Activated naive CD8-positive, alpha-beta T cell treated with anti-CD3 and anti-CD28 coated beads, Interleukin-2, amount 50 U/mL, for 24 hours (primary cell): ENCODE results near the gene IL6ST.

Experiments
- ATAC-seq: fragments of 150-1000 bp; cut with Tn5 transposase; one replicate; pipeline ENCODE4 v1.10.0; 2021
- DNase-seq: peaks from one replicate; pipeline ENCODE4 v3.0.0; 2021
- H3K27ac Mint-ChIP-seq: one replicate; pipeline ENCODE4 v1.8.0; 2021; ENCODE audit warnings: mild to moderate bottlenecking, mixed read lengths
- H3K27me3 Mint-ChIP-seq: one replicate; pipeline ENCODE4 v1.8.0; 2021; ENCODE audit warnings: mixed read lengths
- H3K36me3 Mint-ChIP-seq: one replicate; pipeline ENCODE4 v1.8.0; 2021; ENCODE audit warnings: low read depth, mixed read lengths
- H3K4me1 Mint-ChIP-seq: one replicate; pipeline ENCODE4 v1.8.0; 2021; ENCODE audit warnings: mixed read lengths
- H3K4me3 Mint-ChIP-seq: one replicate; pipeline ENCODE4 v1.8.0; 2021; ENCODE audit warnings: mild to moderate bottlenecking, moderate library complexity, mixed read lengths
- H3K9me3 Mint-ChIP-seq: one replicate; pipeline ENCODE4 v1.8.0; 2021; ENCODE audit warnings: mixed read lengths

Gene IL6ST

DNA sequence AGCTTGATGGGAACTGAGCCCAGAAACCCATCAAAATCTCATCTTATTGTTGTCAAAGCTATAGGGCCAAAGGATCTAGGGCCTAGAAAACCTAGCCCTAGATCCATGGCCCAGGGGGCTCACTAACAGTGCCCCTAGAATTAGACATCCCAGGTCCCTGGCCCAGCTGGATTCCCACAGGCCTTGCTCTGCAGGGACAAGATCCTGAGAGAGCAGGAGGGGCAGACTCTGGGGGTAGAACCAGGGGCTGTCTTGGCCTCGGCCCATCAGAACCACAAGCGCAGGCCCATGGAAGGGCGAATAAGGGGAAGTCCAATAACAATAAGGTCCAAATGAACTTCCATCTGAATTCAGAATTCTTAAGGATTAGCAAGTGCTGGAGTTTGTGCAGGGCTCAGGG, 69.6 kb downstream of the IL6ST start:
- Mint-ChIP-seq H3K36me3 (no peaks in the 10 kb centered on the region), H3K27me3 (peaks cover 3% of the 10 kb centered on the region), H3K4me3 (no peak overlapping the region), H3K4me1 (peaks cover 12% of the 10 kb centered on the region), H3K27ac (no peak overlapping the region), H3K9me3 (no peaks in the 10 kb centered on the region)
- DNase-seq (no peak), ATAC-seq (no peak)

DNA sequence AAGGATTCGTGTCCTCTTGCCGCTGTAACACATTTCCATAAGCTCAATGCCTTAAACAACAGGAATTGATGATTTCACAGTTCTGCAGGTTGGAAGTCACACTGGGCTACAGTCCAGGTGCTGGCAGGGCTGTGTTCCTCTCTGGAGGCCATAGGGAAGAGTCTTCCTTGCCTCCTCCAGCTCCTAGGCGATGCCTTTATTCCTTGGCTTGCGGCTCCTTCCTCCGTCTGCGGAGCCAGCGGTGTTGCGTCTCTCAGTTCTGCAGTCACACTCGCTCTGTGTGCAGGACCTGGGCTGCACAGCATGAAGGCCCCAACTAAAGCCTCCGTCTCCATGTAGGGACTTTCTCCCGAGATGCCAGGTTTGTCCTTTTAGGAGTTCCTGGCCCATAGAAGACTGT, 70.0 kb downstream of the IL6ST start:
- no peak for ATAC-seq
- Mint-ChIP-seq H3K27ac (no peak overlapping the region), H3K27me3 (peaks cover 3% of the 10 kb centered on the region), H3K4me3 (no peak overlapping the region), H3K4me1 (peaks cover 13% of the 10 kb centered on the region), H3K9me3 (no peaks in the 10 kb centered on the region), H3K36me3 (no peaks in the 10 kb centered on the region)
- no peak for DNase-seq

DNA sequence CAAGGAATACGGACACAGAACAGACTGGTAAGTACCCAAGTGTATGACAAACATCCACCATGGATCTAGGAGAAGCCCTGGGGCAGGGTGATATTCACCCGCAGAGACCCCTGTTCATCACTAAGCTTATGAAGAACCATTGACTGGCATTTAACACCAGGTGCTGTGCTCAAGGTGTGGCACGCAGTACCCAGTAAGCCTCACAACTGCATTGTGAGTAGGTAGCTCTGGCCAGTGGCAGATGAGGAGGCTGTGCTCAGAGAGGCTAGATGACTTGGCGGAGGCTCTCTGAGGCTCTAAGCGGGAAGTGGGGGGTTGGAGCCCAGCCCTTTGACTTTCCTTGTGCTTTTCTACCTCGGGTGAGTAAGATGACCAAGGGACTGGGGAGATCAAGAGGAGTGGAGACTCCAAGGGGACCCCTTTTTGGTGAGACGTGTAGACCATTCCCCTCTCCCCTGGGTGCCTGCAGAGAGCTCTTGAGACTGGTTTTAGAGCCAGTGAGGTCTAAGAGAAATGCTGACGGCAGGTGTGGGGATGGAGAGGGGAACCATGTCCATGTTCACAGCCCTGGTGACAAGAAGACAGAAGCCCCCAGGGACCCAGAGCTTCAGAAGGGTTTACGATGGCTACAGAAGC, 70.8 kb downstream of the IL6ST start:
- peaks cover 3% of the 10 kb centered on the region for H3K27me3 Mint-ChIP-seq
- DNase-seq (no peak), ATAC-seq (no peak)
- H3K4me1 Mint-ChIP-seq: peaks cover 18% of the 10 kb centered on the region
- no peak overlapping the region for H3K27ac Mint-ChIP-seq
- peak overlapping the region; percentile 82 for H3K4me3 Mint-ChIP-seq
- H3K9me3 Mint-ChIP-seq: no peaks in the 10 kb centered on the region
- no peaks in the 10 kb centered on the region for H3K36me3 Mint-ChIP-seq

DNA sequence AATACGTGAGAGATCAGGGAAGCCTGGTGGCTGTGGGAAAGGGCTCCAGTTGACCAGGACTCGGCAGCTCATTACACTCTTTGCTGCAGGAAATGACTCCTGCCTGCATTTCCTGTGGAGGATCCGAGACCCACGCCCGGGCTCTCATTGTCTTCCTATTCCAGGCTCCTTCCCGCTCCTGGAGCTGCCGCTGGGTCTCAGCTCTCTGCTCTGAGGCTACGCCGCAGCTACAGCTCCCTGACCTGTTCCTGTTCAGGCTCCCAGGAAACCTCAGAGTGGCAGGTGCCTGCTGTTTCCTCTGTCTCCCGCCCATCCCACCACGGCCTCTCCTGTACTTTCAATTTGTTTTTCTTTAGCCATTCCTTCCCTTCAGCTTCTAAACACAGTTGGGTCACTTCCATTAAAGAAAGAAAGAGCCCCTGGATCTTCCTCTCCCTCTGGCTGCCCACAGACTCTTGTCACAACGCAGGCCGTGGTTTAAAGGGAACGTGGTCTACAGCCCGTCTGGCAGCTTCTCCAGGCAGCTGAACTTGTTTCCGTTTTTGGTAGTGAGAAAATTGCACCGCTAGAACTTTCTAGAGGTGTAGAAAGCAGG, 71.5 kb downstream of the IL6ST start:
- ATAC-seq (no peak), DNase-seq (no peak)
- H3K4me1 Mint-ChIP-seq: peaks cover 20% of the 10 kb centered on the region
- H3K36me3 Mint-ChIP-seq: no peaks in the 10 kb centered on the region
- H3K27ac Mint-ChIP-seq: peak overlapping the region; percentile 88
- H3K27me3 Mint-ChIP-seq: peaks cover 3% of the 10 kb centered on the region
- H3K9me3 Mint-ChIP-seq: no peaks in the 10 kb centered on the region
- H3K4me3 Mint-ChIP-seq: peak overlapping the region; percentile 82

DNA sequence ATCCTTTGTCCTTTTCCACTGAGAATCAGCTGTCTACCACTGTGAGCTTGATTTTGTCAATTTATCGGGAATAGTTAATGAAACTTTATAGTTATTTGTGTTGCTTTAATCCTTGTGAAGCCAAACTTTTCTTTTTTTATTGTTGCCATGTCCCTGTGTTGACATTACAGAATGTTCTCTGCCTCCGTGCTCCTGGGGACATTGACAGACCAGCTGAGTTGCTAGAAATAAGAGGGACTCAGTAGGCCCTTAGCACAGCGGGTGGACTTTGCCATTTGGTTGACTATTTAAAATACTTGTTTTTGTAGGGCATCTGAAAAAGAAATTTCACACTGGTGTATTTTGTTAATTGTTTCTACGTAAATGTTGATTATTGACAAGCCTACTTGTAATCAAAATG, 73.1 kb downstream of the IL6ST start:
- H3K27ac Mint-ChIP-seq: no peak overlapping the region
- H3K36me3 Mint-ChIP-seq: no peaks in the 10 kb centered on the region
- H3K27me3 Mint-ChIP-seq: peaks cover 3% of the 10 kb centered on the region
- no peak overlapping the region for H3K4me3 Mint-ChIP-seq
- ATAC-seq (no peak), DNase-seq (no peak)
- no peaks in the 10 kb centered on the region for H3K9me3 Mint-ChIP-seq
- peaks cover 29% of the 10 kb centered on the region for H3K4me1 Mint-ChIP-seq

DNA sequence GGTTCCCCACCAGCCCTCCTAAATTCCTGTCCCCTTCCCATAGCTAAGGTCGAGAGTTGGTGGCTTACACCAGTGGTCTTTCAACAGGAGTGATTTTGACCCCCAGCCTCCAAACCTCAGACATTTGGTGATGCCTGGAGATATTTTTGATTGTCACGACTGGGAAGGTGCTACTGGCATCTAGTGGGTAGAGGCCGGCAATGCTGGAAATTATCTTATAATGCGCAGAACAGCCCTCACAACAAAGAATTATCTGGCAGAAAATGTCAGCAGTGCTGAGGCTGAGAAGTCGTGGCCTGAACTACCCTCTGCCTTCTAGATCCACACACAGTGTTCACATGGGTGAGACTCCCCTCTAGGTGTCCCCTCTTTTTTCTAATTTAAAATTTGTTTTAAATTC, 74.0 kb downstream of the IL6ST start:
- Mint-ChIP-seq H3K9me3 (no peaks in the 10 kb centered on the region), H3K36me3 (no peaks in the 10 kb centered on the region), H3K4me1 (peaks cover 30% of the 10 kb centered on the region), H3K27ac (no peak overlapping the region), H3K27me3 (peaks cover 3% of the 10 kb centered on the region), H3K4me3 (no peak overlapping the region)
- DNase-seq (no peak), ATAC-seq (no peak)

DNA sequence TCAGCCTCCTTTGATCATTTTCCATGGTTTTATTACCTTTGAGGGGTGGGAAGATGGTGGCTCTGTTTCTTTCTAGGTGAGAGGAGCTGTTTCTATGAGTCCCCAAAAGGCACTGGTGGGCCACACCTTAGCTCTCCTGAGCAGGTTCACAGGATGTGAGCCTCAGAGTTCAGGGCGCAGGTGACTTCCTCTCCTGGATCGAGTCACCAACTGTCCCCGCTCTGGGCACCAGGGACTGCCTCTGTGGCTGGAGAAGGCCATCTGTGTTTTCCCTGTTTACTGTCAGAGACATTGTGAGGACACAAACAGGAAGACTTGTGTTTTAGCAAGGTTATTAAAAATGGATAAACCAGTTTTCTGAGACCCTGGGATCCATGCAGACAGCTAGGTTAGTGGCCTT, 75.1 kb downstream of the IL6ST start:
- ATAC-seq: no peak

DNA sequence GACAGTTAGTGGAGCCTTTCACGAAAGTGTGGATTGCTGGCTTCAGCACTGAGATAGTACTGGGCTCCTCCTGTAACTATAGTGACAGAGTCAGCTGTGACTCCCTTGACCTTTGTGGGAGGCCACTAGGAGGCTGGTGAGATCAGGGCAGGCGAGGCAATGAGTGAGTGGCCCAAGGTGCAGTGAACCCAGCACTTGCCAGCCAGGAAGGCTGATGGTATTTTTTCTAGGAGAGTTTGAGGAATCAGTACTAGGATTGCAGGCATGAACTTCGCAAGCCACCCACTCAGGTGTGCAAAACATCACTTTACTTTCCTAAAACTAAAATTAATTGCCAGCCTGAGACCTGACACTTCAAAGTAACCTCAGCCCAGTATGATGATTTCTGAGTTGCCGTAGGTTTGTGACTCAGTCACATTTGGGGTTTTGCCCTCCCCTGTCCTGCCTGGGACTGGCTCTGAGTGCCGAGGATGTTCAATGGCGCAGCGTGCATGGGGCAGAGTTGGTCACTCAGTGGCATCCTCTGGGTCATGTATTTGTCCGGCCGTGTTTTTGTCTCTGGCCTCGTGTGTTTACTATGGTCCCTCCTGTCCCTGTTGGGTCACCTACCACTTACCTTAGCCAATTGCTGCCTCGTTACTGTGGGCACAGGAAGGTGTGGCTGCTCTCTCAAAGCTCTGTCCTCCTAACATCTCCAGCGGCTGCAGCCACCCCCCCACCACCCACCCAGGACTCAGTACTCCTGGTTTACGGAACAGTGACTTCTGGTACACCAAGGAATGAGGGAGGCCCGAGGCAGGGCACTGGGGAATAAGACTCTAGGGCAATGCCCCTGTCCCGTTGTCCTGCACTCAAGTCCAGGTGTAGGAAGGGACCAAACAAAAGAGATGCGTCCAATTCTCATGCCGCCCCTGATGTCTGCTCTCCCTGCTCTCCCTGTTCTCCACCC, 76.4 kb downstream of the IL6ST start:
- peak; percentile 31 for DNase-seq
- Mint-ChIP-seq H3K9me3 (no peaks in the 10 kb centered on the region), H3K36me3 (no peaks in the 10 kb centered on the region), H3K27ac (no peak overlapping the region), H3K27me3 (no peaks in the 10 kb centered on the region), H3K4me1 (peaks cover 29% of the 10 kb centered on the region), H3K4me3 (no peak overlapping the region)
- peak; percentile 95 for ATAC-seq

More for the DNA sequence above, 75.1 kb downstream of the IL6ST start:
- DNase-seq: no peak
- peaks cover 33% of the 10 kb centered on the region for H3K4me1 Mint-ChIP-seq
- no peak overlapping the region for H3K27ac Mint-ChIP-seq
- peaks cover 3% of the 10 kb centered on the region for H3K27me3 Mint-ChIP-seq
- H3K9me3 Mint-ChIP-seq: no peaks in the 10 kb centered on the region
- H3K4me3 Mint-ChIP-seq: no peak overlapping the region
- no peaks in the 10 kb centered on the region for H3K36me3 Mint-ChIP-seq

DNA sequence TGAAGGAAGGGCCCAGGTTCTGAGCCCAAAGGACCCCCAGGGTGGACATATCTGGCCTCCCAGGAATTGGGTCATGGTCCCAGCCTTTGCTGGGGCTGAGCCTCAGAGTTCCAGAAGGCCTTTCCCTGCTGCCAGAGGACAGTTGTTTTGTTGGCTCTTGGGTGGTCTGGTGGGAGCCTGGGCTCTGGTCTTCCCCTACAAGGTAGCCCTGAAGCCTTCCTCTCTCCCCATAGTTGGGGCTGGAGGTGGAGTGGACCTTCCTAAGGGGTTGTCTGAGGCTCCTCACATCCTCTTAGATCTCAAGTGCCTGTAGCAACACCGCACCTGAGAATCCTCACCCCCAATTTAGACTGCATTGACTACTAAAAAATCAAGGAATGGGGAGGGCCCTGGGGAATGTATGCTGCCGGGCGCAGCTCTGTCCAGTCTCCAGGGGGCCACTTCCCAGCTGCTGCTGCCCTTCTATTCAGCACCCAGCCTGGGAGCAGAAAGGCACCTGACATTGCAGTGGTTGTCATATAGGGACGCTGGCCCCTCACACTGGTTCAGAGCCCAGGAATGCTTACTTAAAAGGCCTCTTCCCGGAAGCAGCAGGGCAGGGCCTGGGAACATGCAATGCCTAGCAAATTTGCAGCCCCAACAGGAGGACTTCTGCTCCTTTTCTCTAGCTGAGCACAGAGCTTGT, 77.2 kb downstream of the IL6ST start:
- H3K4me3 Mint-ChIP-seq: no peak overlapping the region
- H3K27me3 Mint-ChIP-seq: no peaks in the 10 kb centered on the region
- no peaks in the 10 kb centered on the region for H3K36me3 Mint-ChIP-seq
- H3K9me3 Mint-ChIP-seq: no peaks in the 10 kb centered on the region
- H3K4me1 Mint-ChIP-seq: peaks cover 23% of the 10 kb centered on the region
- no peak for ATAC-seq
- no peak overlapping the region for H3K27ac Mint-ChIP-seq
- DNase-seq: no peak

DNA sequence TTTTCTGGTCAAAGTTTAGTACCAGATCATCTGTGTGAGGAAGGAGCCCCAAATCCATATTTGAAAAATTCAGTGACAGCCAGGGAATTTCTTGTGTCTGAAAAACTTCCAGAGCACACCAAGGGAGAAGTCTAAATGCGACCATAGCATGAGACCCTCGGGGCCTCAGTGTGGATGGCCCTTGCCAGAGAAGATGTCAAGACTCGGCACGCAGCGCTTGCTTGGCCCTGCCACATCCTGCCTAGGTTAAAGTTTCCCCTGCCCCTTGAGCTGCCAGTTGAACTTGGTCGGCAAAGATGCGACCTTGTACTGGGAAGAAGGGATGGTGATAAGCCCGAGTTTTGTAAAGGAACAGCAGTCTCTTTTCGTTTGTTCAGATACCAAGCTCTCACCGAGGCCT, 77.8 kb downstream of the IL6ST start:
- DNase-seq (no peak), ATAC-seq (no peak)
- Mint-ChIP-seq H3K27ac (no peak overlapping the region), H3K27me3 (no peaks in the 10 kb centered on the region), H3K4me3 (no peak overlapping the region), H3K36me3 (no peaks in the 10 kb centered on the region), H3K4me1 (peaks cover 26% of the 10 kb centered on the region), H3K9me3 (no peaks in the 10 kb centered on the region)

DNA sequence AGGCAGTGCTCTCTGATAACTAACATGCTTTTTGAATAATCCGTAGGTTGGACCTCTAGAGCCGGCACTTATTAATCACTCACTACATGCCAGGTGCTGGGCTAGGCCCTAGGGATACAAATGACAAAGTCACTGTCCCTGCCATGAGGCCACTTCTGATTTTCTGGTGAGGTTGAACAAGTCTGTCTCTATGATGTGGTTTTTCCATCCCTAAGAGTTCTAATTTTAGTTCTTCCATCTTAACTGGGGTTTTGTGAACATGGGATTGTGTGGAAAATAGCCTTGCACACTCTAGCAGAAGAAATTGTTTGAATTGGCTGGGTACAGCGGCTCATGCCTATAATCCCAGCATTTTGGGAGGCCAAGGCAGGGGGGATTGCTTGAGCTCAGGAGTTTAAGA, 79.0 kb downstream of the IL6ST start:
- ATAC-seq (no peak), DNase-seq (no peak)
- H3K27me3 Mint-ChIP-seq: no peaks in the 10 kb centered on the region
- H3K27ac Mint-ChIP-seq: no peak overlapping the region
- peaks cover 33% of the 10 kb centered on the region for H3K4me1 Mint-ChIP-seq
- H3K4me3 Mint-ChIP-seq: no peak overlapping the region
- H3K9me3 Mint-ChIP-seq: no peaks in the 10 kb centered on the region
- H3K36me3 Mint-ChIP-seq: no peaks in the 10 kb centered on the region

DNA sequence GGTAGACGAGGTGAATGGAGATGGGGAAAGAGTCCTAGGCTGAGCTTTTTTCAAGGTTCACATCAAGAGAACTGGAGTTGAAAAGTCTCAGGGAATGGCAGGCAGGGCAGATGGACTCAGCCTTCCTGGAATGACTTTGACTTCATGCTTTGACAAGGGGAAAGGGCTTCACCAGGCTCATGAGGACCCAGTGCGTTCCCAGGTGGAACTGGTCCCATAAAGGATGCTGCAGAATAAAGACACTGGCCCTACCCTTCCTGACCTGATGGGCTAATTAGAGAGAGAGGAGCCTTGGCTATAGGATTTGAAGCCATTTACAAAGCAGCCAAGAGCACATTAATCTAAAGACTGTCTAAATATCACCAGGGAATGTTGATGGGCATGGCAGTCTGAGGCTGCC, 79.8 kb downstream of the IL6ST start:
- Mint-ChIP-seq H3K36me3 (no peaks in the 10 kb centered on the region), H3K27me3 (peaks cover 4% of the 10 kb centered on the region), H3K9me3 (peaks cover 2% of the 10 kb centered on the region), H3K27ac (no peak overlapping the region), H3K4me3 (no peak overlapping the region), H3K4me1 (peaks cover 33% of the 10 kb centered on the region)
- no peak for ATAC-seq
- no peak for DNase-seq

DNA sequence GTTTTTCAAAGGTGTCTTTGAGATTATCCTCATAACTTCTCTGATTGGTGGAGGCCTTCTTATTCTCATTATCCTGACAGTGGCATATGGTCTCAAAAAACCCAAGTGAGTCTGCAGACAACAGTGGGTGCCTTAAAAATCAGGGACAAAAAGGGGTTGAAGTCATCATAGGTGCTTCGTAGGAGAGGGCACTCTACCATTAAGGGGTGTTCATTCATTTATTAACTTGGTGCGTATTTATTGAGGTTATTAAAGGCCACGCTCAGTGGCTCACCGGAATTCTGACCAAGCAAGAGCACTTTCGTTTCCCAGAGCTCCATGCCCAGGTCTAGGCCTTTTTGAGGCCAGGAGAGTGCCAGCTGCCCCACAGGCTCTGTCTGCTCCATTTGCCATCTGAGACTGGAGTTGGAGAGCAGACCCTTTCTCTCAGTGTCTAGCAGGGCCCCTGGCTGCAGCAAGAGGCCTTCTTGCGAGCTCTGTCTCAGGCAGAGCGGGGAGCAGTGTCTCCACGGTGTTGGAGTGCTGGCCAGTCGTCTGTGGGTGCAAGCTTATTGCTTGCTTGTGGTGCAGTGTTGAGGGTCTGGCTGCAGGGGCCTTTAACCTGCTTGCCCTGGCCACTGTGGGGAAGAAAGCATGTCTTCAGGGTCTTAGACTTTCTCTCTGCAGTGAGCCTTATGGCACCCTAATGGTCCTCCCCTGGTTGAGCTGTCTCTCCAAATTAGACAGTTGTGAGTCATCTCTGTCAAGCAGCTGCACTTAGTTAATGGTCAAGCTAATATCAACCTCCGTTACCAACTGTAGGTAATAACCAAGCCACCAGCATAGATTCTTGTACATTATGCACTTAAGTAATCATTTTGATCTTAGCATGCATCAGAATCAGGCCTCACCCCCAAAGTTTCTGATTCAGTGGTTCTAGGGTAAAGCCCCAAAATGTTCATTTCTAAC, 81.0 kb downstream of the IL6ST start:
- DNase-seq (no peak), ATAC-seq (no peak)
- Mint-ChIP-seq H3K36me3 (no peaks in the 10 kb centered on the region), H3K4me3 (no peak overlapping the region), H3K27ac (no peak overlapping the region), H3K4me1 (peaks cover 25% of the 10 kb centered on the region), H3K27me3 (peaks cover 4% of the 10 kb centered on the region), H3K9me3 (peaks cover 3% of the 10 kb centered on the region)
